SK-N-MC (cell line): ENCODE data around the gene AGAP1.

Experiments
- DNase-seq: peaks from one replicate; pipeline ENCODE4 v3.0.0-alpha.2; 2011; ENCODE audit warnings: low read depth, low spot score
- H3K27ac ChIP-seq: fragments of 200-600 bp; sonication (generic); 2 replicates; pipeline ENCODE4 v1.5.1; 2016; ENCODE audit warnings: mixed run types
- H3K36me3 ChIP-seq: fragments of 200-600 bp; sonication (generic); 2 replicates; pipeline ENCODE4 v1.6.1; 2017; ENCODE audit warnings: antibody characterized with exemption, low read length, mixed read lengths; ENCODE audit not compliant: insufficient read depth
- H3K4me3 ChIP-seq: fragments of 200-600 bp; sonication (generic); 2 replicates; pipeline ENCODE4 v1.5.1; 2016
- H3K9ac ChIP-seq: fragments of 200-600 bp; sonication (generic); 2 replicates; pipeline ENCODE4 v1.8.0; 2017; ENCODE audit warnings: mixed run types, mixed read lengths; ENCODE audit not compliant: insufficient read length
- H3K9me3 ChIP-seq: fragments of 200-600 bp; sonication (generic); 2 replicates; pipeline ENCODE4 v1.6.1; 2017; ENCODE audit warnings: low read depth, mild to moderate bottlenecking, antibody characterized with exemption, low read length, moderate library complexity, mixed read lengths
- EZH2 ChIP-seq: fragments of 200-600 bp; sonication (generic); IDR thresholded peaks from one replicate; pipeline ENCODE4 v1.6.1; 2017; ENCODE audit warnings: antibody characterized with exemption
- FOXP2 ChIP-seq: optimal IDR thresholded peaks from 2 replicates; pipeline ENCODE3; 2011; ENCODE audit warnings: mild to moderate bottlenecking, moderate library complexity; ENCODE audit not compliant: insufficient read depth; ENCODE audit errors: extremely low read length, control extremely low read depth
- POLR2AphosphoS5 ChIP-seq: IDR thresholded peaks from 2 replicates; pipeline ENCODE4 v1.6.1; 2012; ENCODE audit warnings: mild to moderate bottlenecking, low read depth, low read length, borderline replicate concordance

AGAP1 gene

GRCh38 chr2:235636546-235636945 lies 142.7 kb downstream of the AGAP1 start:
- Histone ChIP-seq H3K36me3 (no peaks in the 10 kb centered on the region), H3K27ac (no peak overlapping the region), H3K9me3 (no peaks in the 10 kb centered on the region), H3K4me3 (no peak overlapping the region), H3K9ac (no peak overlapping the region)
- TF ChIP-seq FOXP2 (no peak), POLR2AphosphoS5 (no peak), EZH2 (no peak)
- no peak for DNase-seq

- Histone ChIP-seq H3K4me3 (no peak overlapping the region), H3K9ac (no peak overlapping the region), H3K36me3 (no peaks in the 10 kb centered on the region), H3K27ac (no peak overlapping the region), H3K9me3 (no peaks in the 10 kb centered on the region)
- DNase-seq = no peak
- no peak for TF ChIP-seq EZH2
- no peak for TF ChIP-seq POLR2AphosphoS5
- no peak for TF ChIP-seq FOXP2
These were observed 144.1 kb downstream of the AGAP1 start for GRCh38 chr2:235637896-235638295.

GRCh38 chr2:235638541-235639427 lies 144.9 kb downstream of the AGAP1 start:
- no peak for TF ChIP-seq FOXP2
- no peak for TF ChIP-seq EZH2
- no peak for TF ChIP-seq POLR2AphosphoS5
- H3K27ac ChIP-seq = no peak overlapping the region
- DNase-seq = no peak
- H3K9ac ChIP-seq = no peak overlapping the region
- H3K36me3 ChIP-seq = no peaks in the 10 kb centered on the region
- no peak overlapping the region for H3K4me3 ChIP-seq
- H3K9me3 ChIP-seq = no peaks in the 10 kb centered on the region

- Histone ChIP-seq H3K36me3 (no peaks in the 10 kb centered on the region), H3K27ac (no peak overlapping the region), H3K9me3 (no peaks in the 10 kb centered on the region), H3K9ac (no peak overlapping the region), H3K4me3 (no peak overlapping the region)
- no peak for DNase-seq
- no peak for TF ChIP-seq FOXP2
- TF ChIP-seq EZH2 = no peak
- no peak for TF ChIP-seq POLR2AphosphoS5
These were observed 145.6 kb downstream of the AGAP1 start for GRCh38 chr2:235639428-235639773.

- no peak overlapping the region for H3K4me3 ChIP-seq
- H3K27ac ChIP-seq = no peak overlapping the region
- H3K9me3 ChIP-seq = no peaks in the 10 kb centered on the region
- H3K9ac ChIP-seq = no peak overlapping the region
- DNase-seq = no peak
- TF ChIP-seq POLR2AphosphoS5 (no peak), FOXP2 (no peak), EZH2 (no peak)
- H3K36me3 ChIP-seq = no peaks in the 10 kb centered on the region
These were observed 146.0 kb downstream of the AGAP1 start for GRCh38 chr2:235639885-235640284.

GRCh38 chr2:235640377-235640776 lies 146.5 kb downstream of the AGAP1 start:
- no peak for TF ChIP-seq FOXP2
- TF ChIP-seq POLR2AphosphoS5 = no peak
- no peak for TF ChIP-seq EZH2
- H3K36me3 ChIP-seq = no peaks in the 10 kb centered on the region
- no peak overlapping the region for H3K4me3 ChIP-seq
- no peaks in the 10 kb centered on the region for H3K9me3 ChIP-seq
- no peak overlapping the region for H3K27ac ChIP-seq
- no peak overlapping the region for H3K9ac ChIP-seq
- DNase-seq = no peak

- DNase-seq = no peak
- Histone ChIP-seq H3K9me3 (no peaks in the 10 kb centered on the region), H3K27ac (no peak overlapping the region), H3K36me3 (no peaks in the 10 kb centered on the region), H3K9ac (peak overlapping the region; percentile 16), H3K4me3 (no peak overlapping the region)
- TF ChIP-seq EZH2 = no peak
- TF ChIP-seq FOXP2 = no peak
- no peak for TF ChIP-seq POLR2AphosphoS5
These were observed 147.3 kb downstream of the AGAP1 start for GRCh38 chr2:235640926-235641723.

GRCh38 chr2:235641956-235642355 lies 148.1 kb downstream of the AGAP1 start:
- DNase-seq = no peak
- Histone ChIP-seq H3K4me3 (no peak overlapping the region), H3K27ac (no peak overlapping the region), H3K9ac (no peak overlapping the region), H3K36me3 (no peaks in the 10 kb centered on the region), H3K9me3 (no peaks in the 10 kb centered on the region)
- TF ChIP-seq FOXP2 = no peak
- TF ChIP-seq EZH2 = no peak
- no peak for TF ChIP-seq POLR2AphosphoS5
